NCI-H146 (cell line): ENCODE results near the gene ITGAV.
"Not testable (repeated sequence)": the region's sequence is repeated elsewhere in the genome, so short reads cannot be mapped to it uniquely, and the experiment has no call there.

Source experiments
- DNase-seq: peaks from one replicate; lab custom pipeline; 2025; lab: John Stamatoyannopoulos, UW

The ITGAV gene

DNA sequence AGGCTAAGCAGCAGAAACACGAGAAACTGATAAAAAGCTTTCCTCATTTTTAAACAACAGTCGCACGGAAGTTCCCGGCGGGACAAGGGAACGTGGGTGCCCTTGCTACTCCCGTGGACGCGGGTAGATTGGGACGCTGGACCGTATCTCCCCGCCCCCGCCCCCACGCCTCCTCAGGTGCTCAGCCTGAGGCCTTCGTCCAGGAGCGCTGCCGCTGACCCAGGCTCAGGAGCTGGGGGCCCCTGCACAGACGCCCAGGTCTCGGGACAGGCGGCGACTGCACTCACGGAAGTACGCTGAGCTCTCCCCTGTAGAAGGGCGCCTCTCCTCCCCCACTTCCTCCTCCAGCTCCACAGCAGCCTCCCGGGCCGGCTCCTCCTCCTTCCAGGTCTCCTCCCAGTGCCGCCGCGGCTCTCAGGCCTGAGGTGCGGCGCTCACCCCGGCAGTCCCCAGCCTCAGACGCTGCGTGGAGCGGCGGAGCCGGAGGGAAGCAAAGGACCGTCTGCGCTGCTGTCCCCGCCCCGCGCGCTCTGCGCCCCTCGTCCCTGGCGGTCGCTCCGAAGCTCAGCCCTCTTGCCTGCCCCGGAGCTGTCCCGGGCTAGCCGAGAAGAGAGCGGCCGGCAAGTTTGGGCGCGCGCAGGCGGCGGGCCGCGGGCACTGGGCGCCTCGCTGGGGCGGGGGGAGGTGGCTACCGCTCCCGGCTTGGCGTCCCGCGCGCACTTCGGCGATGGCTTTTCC is at the start of gene ITGAV:
TSS of gene ITGAV (plus strand) at position 445 of the 738 bp plus-strand sequence. CDS start at position 728, 283 bp downstream.
- DNase-seq, result peak; percentile 89

DNA sequence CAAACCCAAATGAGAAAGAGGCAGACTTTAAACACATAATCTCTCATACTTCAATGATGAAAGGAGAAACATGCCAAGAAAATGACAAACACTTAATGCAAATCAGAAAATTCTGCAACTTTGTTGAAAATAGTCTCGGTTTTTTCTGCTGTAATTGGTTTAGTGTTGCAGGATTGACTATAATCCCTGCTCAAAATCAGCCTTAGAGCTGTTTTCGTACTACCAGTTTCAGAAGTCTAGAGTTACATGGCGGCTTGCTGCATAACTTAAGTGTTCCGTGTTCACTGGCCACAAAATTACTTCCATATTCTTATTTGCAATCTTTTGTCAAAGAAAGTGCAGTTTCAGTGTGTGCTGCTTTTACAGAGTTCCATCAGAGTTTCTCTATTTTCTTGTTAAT is 48.9 kb upstream of the ITGAV start:
- no peak for DNase-seq

GRCh38 chr2:186542002-186542401 is 47.9 kb upstream of the ITGAV start:
- no peak for DNase-seq

DNA sequence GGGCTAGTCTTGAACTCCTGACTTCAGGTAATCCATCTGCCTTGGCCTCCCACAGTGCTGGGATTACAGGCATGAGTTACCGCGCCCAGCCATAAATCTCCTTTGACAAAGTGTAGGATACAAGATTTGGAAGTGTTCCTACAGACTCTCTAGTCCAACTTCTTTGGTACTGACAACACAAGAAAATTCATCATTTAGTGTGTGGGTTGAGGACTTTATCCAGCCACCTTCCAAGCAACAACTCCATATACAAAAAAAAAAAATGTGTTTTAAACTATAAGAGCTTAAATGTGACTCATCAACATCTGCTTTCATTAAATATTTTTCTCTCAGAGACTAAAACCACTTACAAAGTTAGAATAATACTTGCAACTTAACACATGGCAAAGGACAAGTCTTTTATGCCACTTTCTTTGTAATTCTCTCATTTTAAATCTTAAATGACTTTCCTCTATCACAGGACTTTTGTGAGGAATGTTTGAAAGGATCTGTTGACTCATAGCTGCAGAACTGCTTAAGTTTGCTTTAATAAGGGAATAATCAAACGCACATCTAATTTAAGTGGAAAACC is 46.2 kb upstream of the ITGAV start:
- DNase-seq, result no peak

DNA sequence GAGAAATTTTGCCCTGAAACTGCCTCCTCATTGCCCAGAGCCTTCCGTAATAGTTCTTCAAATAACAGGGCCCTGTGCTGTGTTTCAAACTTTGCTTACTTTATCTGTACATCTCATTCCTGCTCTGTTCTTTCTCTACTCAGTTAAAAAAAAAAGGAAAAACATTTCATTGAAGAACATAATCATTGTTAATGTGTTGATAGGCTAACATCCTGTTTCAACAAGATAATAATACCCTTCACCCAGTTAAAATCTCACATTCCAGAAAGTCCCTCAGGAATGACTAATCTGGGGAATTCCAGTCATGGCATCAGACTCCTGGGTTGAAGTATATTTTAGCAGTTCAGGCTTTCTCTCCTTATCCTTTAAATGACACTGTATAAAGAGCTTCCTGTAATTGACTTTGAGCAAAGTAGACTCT is 45.6 kb upstream of the ITGAV start:
- no peak for DNase-seq

DNA sequence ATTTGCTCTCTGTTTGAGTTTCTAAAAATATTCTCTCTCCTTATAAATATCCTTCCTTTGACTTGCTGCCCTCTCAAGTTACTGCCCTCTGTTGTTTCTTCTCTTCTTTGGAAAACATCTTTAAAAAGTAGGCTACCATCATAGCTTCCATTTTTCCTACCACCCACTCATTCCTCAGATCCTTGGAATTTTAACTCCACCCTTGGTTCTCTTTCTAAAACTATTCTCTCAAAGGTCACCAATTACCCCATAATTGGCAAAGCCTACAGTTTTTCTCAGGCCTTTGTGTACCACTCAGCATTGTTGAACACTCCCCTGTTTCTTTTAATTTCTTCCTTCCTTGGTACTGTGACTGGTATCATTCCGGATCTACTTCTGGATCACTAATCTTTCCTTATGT is 43.0 kb upstream of the ITGAV start:
- DNase-seq, result no peak

DNA sequence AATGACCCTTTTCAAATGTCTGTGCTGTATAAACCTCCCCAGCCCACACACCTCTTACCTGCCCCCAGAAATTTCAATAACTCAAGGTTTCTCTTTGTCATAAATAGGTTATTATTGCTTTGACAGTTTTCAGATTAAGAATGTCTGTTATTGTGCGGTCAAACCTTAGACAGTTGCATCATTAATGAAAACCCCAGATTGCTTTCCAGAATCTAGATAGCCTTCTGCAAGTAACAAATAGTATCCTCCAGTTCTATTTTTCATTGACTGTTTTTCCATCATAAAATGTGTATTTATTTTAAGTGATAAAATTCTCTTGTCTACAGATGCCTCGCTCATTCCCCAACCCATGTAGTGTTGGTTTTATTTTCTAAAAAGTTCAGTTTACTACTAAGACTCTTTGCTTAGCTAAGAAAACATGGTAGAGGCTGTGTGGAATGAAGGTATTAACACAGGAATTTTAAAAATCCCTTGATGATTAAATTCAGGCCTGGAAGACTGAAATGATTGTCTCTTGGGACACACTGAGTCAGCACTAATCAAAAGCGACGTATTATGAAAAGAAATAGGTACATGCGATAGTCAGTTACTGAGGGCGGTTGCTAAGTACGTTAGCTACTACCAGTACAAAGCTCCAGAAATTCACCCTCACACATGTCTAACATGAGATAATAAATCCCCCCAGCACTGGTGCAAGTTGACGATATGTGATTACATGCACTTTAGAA is 38.4 kb upstream of the ITGAV start:
- no peak for DNase-seq

GRCh38 chr2:186554429-186554828 is 35.4 kb upstream of the ITGAV start:
- DNase-seq, result no peak

- no peak for DNase-seq
These were observed 34.8 kb upstream of the ITGAV start for GRCh38 chr2:186554850-186555671.

GRCh38 chr2:186558512-186559276 is 31.2 kb upstream of the ITGAV start:
- DNase-seq, result no peak

- DNase-seq, result no peak
These were observed 30.5 kb upstream of the ITGAV start for GRCh38 chr2:186559370-186559769.

- no peak for DNase-seq
These were observed 30.0 kb upstream of the ITGAV start for GRCh38 chr2:186559848-186560247.

DNA sequence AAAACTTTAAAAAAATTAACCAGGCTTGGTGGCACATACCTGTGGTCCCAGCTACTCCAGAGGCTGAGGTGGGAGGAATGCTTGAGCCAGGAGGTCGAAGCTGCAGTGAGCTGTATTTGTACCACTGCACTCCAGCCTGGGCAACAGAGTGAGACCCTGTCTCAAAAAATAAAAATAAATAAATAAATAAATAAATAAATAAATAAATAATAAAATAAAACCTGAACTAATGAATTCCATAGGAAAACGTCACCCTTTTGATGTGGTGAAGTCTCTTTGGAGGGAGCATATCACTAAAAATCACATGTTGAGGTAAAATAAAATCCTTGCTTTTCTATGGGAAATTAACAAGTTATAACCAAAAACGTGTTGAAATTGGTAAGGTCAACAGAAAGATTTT is 29.6 kb upstream of the ITGAV start:
- DNase-seq, result no peak

- no peak for DNase-seq
These were observed 28.2 kb upstream of the ITGAV start for GRCh38 chr2:186561467-186562208.

- DNase-seq, result no peak
These were observed 27.7 kb upstream of the ITGAV start for GRCh38 chr2:186562209-186562578.

DNA sequence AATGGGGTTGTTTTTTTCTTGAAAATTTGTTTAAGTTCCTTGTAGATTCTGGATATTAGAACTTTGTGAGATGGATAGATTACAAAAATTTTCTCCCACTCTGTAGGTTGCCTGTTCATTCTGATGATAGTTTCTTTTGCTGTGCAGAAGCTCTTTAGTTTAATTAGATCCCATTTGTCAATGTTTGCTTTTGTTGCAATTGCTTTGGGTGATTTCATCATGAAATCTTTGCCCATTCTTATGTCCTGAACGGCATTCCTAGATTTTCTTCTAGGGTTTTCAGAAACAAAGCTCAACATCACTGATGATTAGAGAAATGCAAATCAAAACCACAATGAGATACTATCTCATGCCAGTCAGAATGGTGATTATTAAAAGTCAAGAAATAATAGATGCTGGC is 21.3 kb upstream of the ITGAV start:
- DNase-seq, result not testable (repeated sequence)

- not testable (repeated sequence) for DNase-seq
These were observed 20.7 kb upstream of the ITGAV start for GRCh38 chr2:186569127-186569526.

DNA sequence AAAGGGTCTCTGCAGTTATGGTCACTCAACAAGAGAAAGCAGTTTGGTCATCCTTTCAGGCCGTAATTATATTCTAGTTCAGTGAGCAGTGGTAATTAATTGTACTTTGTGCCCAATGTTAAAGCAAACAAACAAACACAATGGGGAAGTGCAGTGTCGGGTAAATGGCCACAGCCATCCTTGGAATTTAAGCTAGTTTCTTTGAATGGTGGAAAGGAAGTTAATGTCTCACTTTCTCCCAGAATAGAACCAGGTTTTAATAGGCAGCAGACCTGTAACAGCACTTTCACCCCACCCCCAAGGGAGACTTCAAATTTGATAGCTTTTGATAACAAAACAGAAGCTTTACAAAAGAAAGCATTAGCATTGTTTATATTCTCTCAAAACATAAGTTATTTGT is 20.0 kb upstream of the ITGAV start:
- peak; percentile 32 for DNase-seq

- DNase-seq, result no peak
These were observed 19.3 kb upstream of the ITGAV start for GRCh38 chr2:186570604-186571003.

GRCh38 chr2:186572705-186573104 is 17.2 kb upstream of the ITGAV start:
- DNase-seq, result no peak

GRCh38 chr2:186573531-186573930 is 16.3 kb upstream of the ITGAV start:
- DNase-seq, result no peak
